SK-N-SH (cell line): Measurements from ENCODE around the gene GSE1. TPM values are rescaled to one million over a fixed set of nuclear protein-coding genes. Genes with fewer than 3 reads are reported as not detected.

Experiments
- CTCF ChIA-PET: fragments of 300-600, 350-600 bp; formaldehyde crosslinking; extraction: SDS; loops from one replicate; lab custom pipeline; 2021; lab: Yijun Ruan, JAX
- POLR2A ChIA-PET: fragments of 350-600 bp; sonication (Branson Sonifier 250); formaldehyde crosslinking; extraction: SDS; loops from one replicate; lab custom pipeline; 2020; ENCODE audit warnings: antibody characterized with exemption, inconsistent platforms; lab: Yijun Ruan, JAX
- DNase-seq: peaks from one replicate; pipeline ENCODE4 v3.0.0; 2012
- H2AFZ ChIP-seq: fragments of 200-600 bp; sonication (generic); 2 replicates; pipeline ENCODE4 v1.8.1; 2016; ENCODE audit warnings: antibody characterized with exemption, mild to moderate bottlenecking, low read depth
- H3F3A ChIP-seq: fragments of 200-600 bp; sonication (generic); replicated peaks from 2 replicates; pipeline ENCODE3; 2016; ENCODE audit warnings: antibody characterized with exemption, mild to moderate bottlenecking; ENCODE audit not compliant: insufficient read depth
- H3K27ac ChIP-seq, 2 experiments: fragments of 200-500 bp in 1 of 2; fragments of 200-600 bp in 1 of 2; sonication (Bioruptor generic) in 1 of 2; sonication (generic), shearing (Covaris generic) in 1 of 2; 2 replicates each; pipeline versions ENCODE4 v1.5.1 to v1.6.1; 2014 to 2016; ENCODE audit warnings: low read depth in 2 of 2, inconsistent platforms in 1 of 2, low read length in 1 of 2, mild to moderate bottlenecking in 1 of 2, mixed read lengths in 1 of 2
- H3K27me3 ChIP-seq: fragments of 200-600 bp; sonication (generic), shearing (Covaris generic); 2 replicates; pipeline ENCODE4 v1.6.1; 2016; ENCODE audit warnings: mixed run types; ENCODE audit not compliant: insufficient read depth
- H3K36me3 ChIP-seq, 2 experiments: fragments of 200-500 bp in 1 of 2; fragments of 200-600 bp in 1 of 2; sonication (Bioruptor generic) in 1 of 2; sonication (generic) in 1 of 2; replicated peaks in 1 of 2; 2 replicates each; pipeline versions ENCODE3 to v1.5.1; 2014 to 2016; ENCODE audit warnings: low read length in 1 of 2, mild to moderate bottlenecking in 1 of 2; ENCODE audit not compliant: insufficient read depth in 2 of 2, control insufficient read depth in 1 of 2
- H3K4me1 ChIP-seq, 2 experiments: fragments of 200-500 bp in 1 of 2; fragments of 200-600 bp in 1 of 2; sonication (Bioruptor generic) in 1 of 2; sonication (generic), shearing (Covaris generic) in 1 of 2; 2 replicates each; pipeline versions ENCODE4 v1.5.1 to v1.6.1; 2014 to 2016; ENCODE audit warnings: low read depth in 1 of 2, low read length in 1 of 2, mixed run types in 1 of 2; ENCODE audit not compliant: insufficient read depth in 2 of 2, control insufficient read depth in 1 of 2
- H3K4me2 ChIP-seq: fragments of 200-600 bp; sonication (generic), shearing (Covaris generic); 2 replicates; pipeline ENCODE4 v1.6.1; 2017; ENCODE audit warnings: mixed run types
- H3K4me3 ChIP-seq, 2 experiments: fragments of 200-500 bp in 1 of 2; fragments of 200-600 bp in 1 of 2; sonication (Bioruptor generic) in 1 of 2; sonication (generic), shearing (Covaris generic) in 1 of 2; 2 replicates each; pipeline versions ENCODE4 v1.5.1 to v1.8.1; 2014 to 2016; ENCODE audit warnings: low read depth in 2 of 2, inconsistent platforms in 1 of 2, low read length in 1 of 2, mild to moderate bottlenecking in 1 of 2, mixed read lengths in 1 of 2, moderate library complexity in 1 of 2
- H3K79me2 ChIP-seq: fragments of 200-600 bp; sonication (generic); 2 replicates; pipeline ENCODE4 v1.8.1; 2017; ENCODE audit warnings: mild to moderate bottlenecking; ENCODE audit not compliant: insufficient read depth
- H3K9ac ChIP-seq: fragments of 200-600 bp; sonication (generic); 2 replicates; pipeline ENCODE4 v1.6.1; 2017; ENCODE audit warnings: mixed run types
- H3K9me2 ChIP-seq: fragments of 200-600 bp; sonication (generic); 2 replicates; pipeline ENCODE4 v1.6.1; 2017; ENCODE audit warnings: mixed run types
- H3K9me3 ChIP-seq: fragments of 200-600 bp; sonication (generic); 2 replicates; pipeline ENCODE4 v1.6.1; 2017; ENCODE audit warnings: mixed run types, mild to moderate bottlenecking, moderate library complexity
- H4K20me1 ChIP-seq: fragments of 200-600 bp; sonication (generic); 2 replicates; pipeline ENCODE4 v1.6.1; 2017; ENCODE audit warnings: mild to moderate bottlenecking, mixed run types; ENCODE audit not compliant: insufficient read depth
- CHD2 ChIP-seq: fragments of 150-350 bp; IDR thresholded peaks from 2 replicates; pipeline ENCODE4 v1.6.1; 2018; ENCODE audit warnings: low read length; ENCODE audit not compliant: partially characterized antibody
- EP300 ChIP-seq, 2 experiments: IDR thresholded peaks; 2 replicates each; pipeline versions ENCODE4 v1.4.0 to v1.6.1; 2012; ENCODE audit warnings: borderline replicate concordance in 1 of 2, low read depth in 1 of 2, low read length in 1 of 2
- EZH2phosphoT487 ChIP-seq: fragments of 200-600 bp; sonication (generic); IDR thresholded peaks from 2 replicates; pipeline ENCODE4 v1.6.1; 2017; ENCODE audit warnings: low read depth, mixed run types, mild to moderate bottlenecking, antibody characterized with exemption, moderate library complexity, borderline replicate concordance
- FOSL2 ChIP-seq: IDR thresholded peaks from 2 replicates; pipeline ENCODE4 v1.4.0; 2012; ENCODE audit warnings: low read depth, mild to moderate bottlenecking, moderate library complexity, borderline replicate concordance
- FOXM1 ChIP-seq: IDR thresholded peaks from 2 replicates; pipeline ENCODE4 v1.4.0; 2012; ENCODE audit warnings: low read depth, mild to moderate bottlenecking
- IRF3 ChIP-seq: fragments of 150-350 bp; IDR thresholded peaks from 2 replicates; pipeline ENCODE4 v1.6.1; 2016; ENCODE audit warnings: mild to moderate bottlenecking, low read depth, low read length
- JUND ChIP-seq: IDR thresholded peaks from 2 replicates; pipeline ENCODE4 v1.4.0; 2012
- NFIC ChIP-seq: IDR thresholded peaks from 2 replicates; pipeline ENCODE4 v1.4.0; 2012; ENCODE audit warnings: borderline replicate concordance
- NRF1 ChIP-seq: IDR thresholded peaks from 2 replicates; pipeline ENCODE4 v1.6.1; 2012; ENCODE audit warnings: low read depth, mild to moderate bottlenecking, low read length
- POLR2AphosphoS5 ChIP-seq: IDR thresholded peaks from 2 replicates; pipeline ENCODE4 v1.6.1; 2012; ENCODE audit warnings: low read depth, low read length
- RAD21 ChIP-seq: IDR thresholded peaks from 2 replicates; pipeline ENCODE4 v1.6.1; 2012; ENCODE audit warnings: mild to moderate bottlenecking, low read length
- RFX5 ChIP-seq: IDR thresholded peaks from 2 replicates; pipeline ENCODE4 v1.6.1; 2012; ENCODE audit warnings: mild to moderate bottlenecking, improper control_type of control experiment, low read length
- SMC3 ChIP-seq: IDR thresholded peaks from 2 replicates; pipeline ENCODE4 v1.6.1; 2012; ENCODE audit warnings: low read depth, low read length, improper control_type of control experiment
- TAF1 ChIP-seq: IDR thresholded peaks from 2 replicates; pipeline ENCODE4 v1.6.1; 2012; ENCODE audit warnings: low read depth, mild to moderate bottlenecking, low read length, moderate library complexity, borderline replicate concordance
- USF2 ChIP-seq: fragments of 150-350 bp; IDR thresholded peaks from 2 replicates; pipeline ENCODE4 v1.6.1; 2017; ENCODE audit warnings: antibody characterized with exemption, low read length, low read depth, borderline replicate concordance
- YY1 ChIP-seq: IDR thresholded peaks from 2 replicates; pipeline ENCODE4 v1.4.0; 2012; ENCODE audit warnings: low read depth, mild to moderate bottlenecking
- WGBS: methylation state at CpG from one replicate; pipeline ENCODE4 v1.1.6; 2017; ENCODE audit warnings: low lambda C conversion rate; 5-methylcytosine and 5-hydroxymethylcytosine counted together
- polyA plus RNA-seq, 3 experiments: library from polyadenylated mRNA; depleted of rRNA; stranded (reverse); fragments of >200 nt; gene quantifications; 2 replicates each; pipeline ENCODE4 v1.2.3, GENCODE V29; 2012
- TF ChIP-seq, protein P1 (sequence below): IDR thresholded peaks from 2 replicates; pipeline ENCODE4; 2012
- TF ChIP-seq, protein P2 (sequence below): IDR thresholded peaks from 2 replicates; pipeline ENCODE4 v1.6.1; 2012; ENCODE audit warnings: mild to moderate bottlenecking, low read depth, low read length, moderate library complexity
- TF ChIP-seq, protein P3 (sequence below): IDR thresholded peaks from 2 replicates; pipeline ENCODE4 v1.4.0; 2012; ENCODE audit warnings: low read depth, borderline replicate concordance
- TF ChIP-seq, protein P4 (sequence below): IDR thresholded peaks from 2 replicates; pipeline ENCODE4 v1.4.0; 2012; ENCODE audit warnings: low read depth, borderline replicate concordance

GSE1 gene
- polyA plus RNA-seq, 1 of the 3 experiments (the other 2 are of a cell fraction) = 26.5 TPM

DNA sequence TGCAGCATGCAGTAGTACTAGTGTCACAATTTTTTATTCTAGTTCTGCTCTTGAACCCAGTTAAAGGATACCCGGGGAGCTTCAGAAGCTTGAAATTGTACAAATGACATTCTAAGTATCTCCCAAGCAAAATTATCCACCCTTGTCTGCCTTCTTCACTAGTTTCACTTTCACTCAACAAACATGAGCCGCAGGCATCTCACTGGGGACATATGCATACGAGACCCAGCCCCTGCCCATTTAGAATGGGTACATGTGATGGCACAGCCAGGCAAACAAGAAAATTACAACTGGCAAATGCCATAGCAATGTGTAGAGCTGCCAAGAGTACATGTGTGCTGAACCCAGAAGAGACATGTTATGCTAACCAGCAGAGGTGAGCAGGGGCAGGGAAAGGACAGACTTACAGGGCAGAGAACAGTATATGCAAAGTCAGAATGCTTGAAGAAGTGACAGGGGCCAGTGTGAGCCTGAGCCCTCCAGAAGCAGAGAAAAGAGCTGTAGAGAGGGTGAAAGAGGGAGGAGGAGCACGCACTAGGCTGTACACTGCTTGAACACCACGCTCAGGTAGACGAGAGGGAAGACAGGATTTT is 67.3 kb downstream of the GSE1 start:
- POLR2A ChIA-PET = no interaction called here
- H3K27ac ChIP-seq = no peak overlapping the region; a peak in 1 of 4 replicates
- peaks cover 0 to 24% of the 10 kb centered on the region in 2 experiments; a peak in 2 of 4 replicates for H3K4me1 ChIP-seq
- H3K4me3 ChIP-seq = no peak overlapping the region
- H4K20me1 ChIP-seq = no peaks in the 10 kb centered on the region
- peaks cover under 1% of the 10 kb centered on the region for H3F3A ChIP-seq
- no peak overlapping the region for H2AFZ ChIP-seq
- no peaks in the 10 kb centered on the region for H3K9me3 ChIP-seq
- no peaks in the 10 kb centered on the region for H3K27me3 ChIP-seq
- no peak for DNase-seq
- H3K36me3 ChIP-seq = peaks cover 29 to 33% of the 10 kb centered on the region in 2 experiments
- no peaks in the 10 kb centered on the region for H3K9me2 ChIP-seq
- H3K9ac ChIP-seq = no peak overlapping the region
- H3K4me2 ChIP-seq = no peak overlapping the region
- H3K79me2 ChIP-seq = peaks cover 7% of the 10 kb centered on the region; the same call in 1 of the 2 replicates
- CTCF ChIA-PET = interaction anchor here (1.7 to 13.2 kb wide), 2 partner anchors 21 to 37 kb away, joined by 5 to 138 read pairs; no protein-coding TSS in a partner anchor
- TF ChIP-seq TAF1 (no peak), JUND (no peak), IRF3 (no peak), FOXM1 (no peak), SMC3 (no peak), RFX5 (no peak), POLR2AphosphoS5 (no peak), FOSL2 (no peak), RAD21 (no peak), EZH2phosphoT487 (no peak), CHD2 (no peak), EP300 (IDR thresholded peaks at IDR 0.05; ENCODE audit: borderline replicate concordance in 1 of 2, low read depth in 1 of 2, low read length in 1 of 2) (no peak), NRF1 (no peak), NFIC (no peak), YY1 (no peak), USF2 (no peak)
- TF ChIP-seq, protein P1, sequence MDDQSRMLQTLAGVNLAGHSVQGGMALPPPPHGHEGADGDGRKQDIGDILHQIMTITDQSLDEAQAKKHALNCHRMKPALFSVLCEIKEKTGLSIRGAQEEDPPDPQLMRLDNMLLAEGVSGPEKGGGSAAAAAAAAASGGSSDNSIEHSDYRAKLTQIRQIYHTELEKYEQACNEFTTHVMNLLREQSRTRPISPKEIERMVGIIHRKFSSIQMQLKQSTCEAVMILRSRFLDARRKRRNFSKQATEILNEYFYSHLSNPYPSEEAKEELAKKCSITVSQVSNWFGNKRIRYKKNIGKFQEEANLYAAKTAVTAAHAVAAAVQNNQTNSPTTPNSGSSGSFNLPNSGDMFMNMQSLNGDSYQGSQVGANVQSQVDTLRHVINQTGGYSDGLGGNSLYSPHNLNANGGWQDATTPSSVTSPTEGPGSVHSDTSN = no peak
- TF ChIP-seq, protein P2, sequence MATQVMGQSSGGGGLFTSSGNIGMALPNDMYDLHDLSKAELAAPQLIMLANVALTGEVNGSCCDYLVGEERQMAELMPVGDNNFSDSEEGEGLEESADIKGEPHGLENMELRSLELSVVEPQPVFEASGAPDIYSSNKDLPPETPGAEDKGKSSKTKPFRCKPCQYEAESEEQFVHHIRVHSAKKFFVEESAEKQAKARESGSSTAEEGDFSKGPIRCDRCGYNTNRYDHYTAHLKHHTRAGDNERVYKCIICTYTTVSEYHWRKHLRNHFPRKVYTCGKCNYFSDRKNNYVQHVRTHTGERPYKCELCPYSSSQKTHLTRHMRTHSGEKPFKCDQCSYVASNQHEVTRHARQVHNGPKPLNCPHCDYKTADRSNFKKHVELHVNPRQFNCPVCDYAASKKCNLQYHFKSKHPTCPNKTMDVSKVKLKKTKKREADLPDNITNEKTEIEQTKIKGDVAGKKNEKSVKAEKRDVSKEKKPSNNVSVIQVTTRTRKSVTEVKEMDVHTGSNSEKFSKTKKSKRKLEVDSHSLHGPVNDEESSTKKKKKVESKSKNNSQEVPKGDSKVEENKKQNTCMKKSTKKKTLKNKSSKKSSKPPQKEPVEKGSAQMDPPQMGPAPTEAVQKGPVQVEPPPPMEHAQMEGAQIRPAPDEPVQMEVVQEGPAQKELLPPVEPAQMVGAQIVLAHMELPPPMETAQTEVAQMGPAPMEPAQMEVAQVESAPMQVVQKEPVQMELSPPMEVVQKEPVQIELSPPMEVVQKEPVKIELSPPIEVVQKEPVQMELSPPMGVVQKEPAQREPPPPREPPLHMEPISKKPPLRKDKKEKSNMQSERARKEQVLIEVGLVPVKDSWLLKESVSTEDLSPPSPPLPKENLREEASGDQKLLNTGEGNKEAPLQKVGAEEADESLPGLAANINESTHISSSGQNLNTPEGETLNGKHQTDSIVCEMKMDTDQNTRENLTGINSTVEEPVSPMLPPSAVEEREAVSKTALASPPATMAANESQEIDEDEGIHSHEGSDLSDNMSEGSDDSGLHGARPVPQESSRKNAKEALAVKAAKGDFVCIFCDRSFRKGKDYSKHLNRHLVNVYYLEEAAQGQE = no peak
- TF ChIP-seq, protein P3, sequence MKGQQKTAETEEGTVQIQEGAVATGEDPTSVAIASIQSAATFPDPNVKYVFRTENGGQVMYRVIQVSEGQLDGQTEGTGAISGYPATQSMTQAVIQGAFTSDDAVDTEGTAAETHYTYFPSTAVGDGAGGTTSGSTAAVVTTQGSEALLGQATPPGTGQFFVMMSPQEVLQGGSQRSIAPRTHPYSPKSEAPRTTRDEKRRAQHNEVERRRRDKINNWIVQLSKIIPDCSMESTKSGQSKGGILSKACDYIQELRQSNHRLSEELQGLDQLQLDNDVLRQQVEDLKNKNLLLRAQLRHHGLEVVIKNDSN = no peak
- TF ChIP-seq, protein P4, sequence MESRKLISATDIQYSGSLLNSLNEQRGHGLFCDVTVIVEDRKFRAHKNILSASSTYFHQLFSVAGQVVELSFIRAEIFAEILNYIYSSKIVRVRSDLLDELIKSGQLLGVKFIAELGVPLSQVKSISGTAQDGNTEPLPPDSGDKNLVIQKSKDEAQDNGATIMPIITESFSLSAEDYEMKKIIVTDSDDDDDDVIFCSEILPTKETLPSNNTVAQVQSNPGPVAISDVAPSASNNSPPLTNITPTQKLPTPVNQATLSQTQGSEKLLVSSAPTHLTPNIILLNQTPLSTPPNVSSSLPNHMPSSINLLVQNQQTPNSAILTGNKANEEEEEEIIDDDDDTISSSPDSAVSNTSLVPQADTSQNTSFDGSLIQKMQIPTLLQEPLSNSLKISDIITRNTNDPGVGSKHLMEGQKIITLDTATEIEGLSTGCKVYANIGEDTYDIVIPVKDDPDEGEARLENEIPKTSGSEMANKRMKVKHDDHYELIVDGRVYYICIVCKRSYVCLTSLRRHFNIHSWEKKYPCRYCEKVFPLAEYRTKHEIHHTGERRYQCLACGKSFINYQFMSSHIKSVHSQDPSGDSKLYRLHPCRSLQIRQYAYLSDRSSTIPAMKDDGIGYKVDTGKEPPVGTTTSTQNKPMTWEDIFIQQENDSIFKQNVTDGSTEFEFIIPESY = no peak
- 95% methylated on average over 6 of the region's 6 CpGs for WGBS
